A549 (cell line): Measurements from ENCODE around the gene PTPRK.

Experiments used
- CBX2 ChIP-seq: fragments of 200-600 bp; sonication (generic); IDR thresholded peaks from 2 replicates; pipeline ENCODE4 v1.6.1; 2016; ENCODE audit warnings: low read depth, mild to moderate bottlenecking, borderline replicate concordance
- CEBPB ChIP-seq, 2 experiments: fragments of >200 bp in 1 of 2; sonication (Bioruptor Twin) in 1 of 2; formaldehyde crosslinking in 1 of 2; IDR thresholded peaks; 2 replicates each; pipeline ENCODE4 v1.6.1; 2012 to 2016
- EP300 ChIP-seq, 2 experiments: fragments of >200 bp; sonication (Bioruptor Twin); formaldehyde crosslinking; IDR thresholded peaks; 2 replicates in 1 of 2; 3 replicates in 1 of 2; pipeline ENCODE4 v1.6.1; 2016 to 2017
- ESRRA ChIP-seq: fragments of 150-350 bp; IDR thresholded peaks from 2 replicates; pipeline ENCODE4 v1.6.1; 2014; ENCODE audit warnings: mild to moderate bottlenecking, low read length, borderline replicate concordance
- FOSB ChIP-seq: fragments of 250-450 bp; sonication (Bioruptor Pico); IDR thresholded peaks from 2 replicates; pipeline ENCODE4 v1.5.0; 2020; ENCODE audit warnings: mild to moderate bottlenecking, moderate library complexity
- HDAC2 ChIP-seq: fragments of 200-600 bp; sonication (generic); IDR thresholded peaks from 2 replicates; pipeline ENCODE4 v1.6.1; 2016
- HOXA7 ChIP-seq: fragments of 250-450 bp; sonication (Bioruptor Pico); IDR thresholded peaks from 2 replicates; pipeline ENCODE4 v1.5.0; 2020; ENCODE audit warnings: mild to moderate bottlenecking, moderate library complexity
- RAD21 ChIP-seq, 2 experiments: fragments of >200 bp in 1 of 2; sonication (Bioruptor Twin) in 1 of 2; formaldehyde crosslinking in 1 of 2; IDR thresholded peaks in 1 of 2; conservative IDR thresholded peaks in 1 of 2; 2 replicates in 1 of 2; 3 replicates in 1 of 2; pipeline ENCODE4 v1.6.1; 2012 to 2018; ENCODE audit warnings: inconsistent platforms in 1 of 2
- ZFP36 ChIP-seq: fragments of 450-650 bp; IDR thresholded peaks from 2 replicates; pipeline ENCODE4 v1.6.1; 2014; ENCODE audit warnings: borderline replicate concordance; ENCODE audit not compliant: partially characterized antibody
- TF ChIP-seq, protein P1 (sequence below): fragments of >200 bp; sonication (Bioruptor Twin); formaldehyde crosslinking; IDR thresholded peaks from 3 replicates; pipeline ENCODE4 v1.5.1; 2016
- TF ChIP-seq, protein P2 (sequence below): IDR thresholded peaks from 2 replicates; pipeline ENCODE4 v1.6.1; 2012; ENCODE audit warnings: low read depth, borderline replicate concordance
- TF ChIP-seq, protein P3 (sequence below): fragments of 200-600 bp; sonication (generic); IDR thresholded peaks from 2 replicates; pipeline ENCODE4 v1.6.1; 2016; ENCODE audit warnings: antibody characterized with exemption, mild to moderate bottlenecking, moderate library complexity

DNA sequence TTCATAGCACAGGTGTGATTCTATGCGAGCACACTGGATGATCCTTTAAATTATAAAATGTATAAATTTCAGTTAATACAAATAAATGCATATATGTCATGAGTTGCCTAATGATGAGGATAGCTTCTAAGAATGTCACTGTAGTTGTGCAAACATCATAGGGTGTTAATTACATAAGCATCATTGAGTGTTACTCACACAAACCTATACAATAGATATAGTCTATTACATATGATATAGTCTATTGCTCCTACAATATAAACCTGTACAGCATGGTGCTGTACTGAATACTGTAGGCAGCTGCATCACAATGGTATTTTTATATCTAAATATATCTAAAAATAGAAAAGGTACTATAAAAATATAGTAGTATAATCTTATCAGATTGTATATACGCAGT, 159.0 kb downstream of the PTPRK start:
- TF ChIP-seq ESRRA (no peak), EP300 (IDR thresholded peaks at IDR 0.05) (no peak), RAD21 (conservative IDR thresholded peaks at IDR 0.05 in 1 of 2, IDR thresholded peaks at IDR 0.05 in 1 of 2) (no peak), HDAC2 (no peak), CBX2 (no peak), HOXA7 (CRISPR knock-in tag) (no peak), CEBPB (IDR thresholded peaks at IDR 0.05) (no peak), ZFP36 (no peak), FOSB (no peak)
- TF ChIP-seq, protein P1, sequence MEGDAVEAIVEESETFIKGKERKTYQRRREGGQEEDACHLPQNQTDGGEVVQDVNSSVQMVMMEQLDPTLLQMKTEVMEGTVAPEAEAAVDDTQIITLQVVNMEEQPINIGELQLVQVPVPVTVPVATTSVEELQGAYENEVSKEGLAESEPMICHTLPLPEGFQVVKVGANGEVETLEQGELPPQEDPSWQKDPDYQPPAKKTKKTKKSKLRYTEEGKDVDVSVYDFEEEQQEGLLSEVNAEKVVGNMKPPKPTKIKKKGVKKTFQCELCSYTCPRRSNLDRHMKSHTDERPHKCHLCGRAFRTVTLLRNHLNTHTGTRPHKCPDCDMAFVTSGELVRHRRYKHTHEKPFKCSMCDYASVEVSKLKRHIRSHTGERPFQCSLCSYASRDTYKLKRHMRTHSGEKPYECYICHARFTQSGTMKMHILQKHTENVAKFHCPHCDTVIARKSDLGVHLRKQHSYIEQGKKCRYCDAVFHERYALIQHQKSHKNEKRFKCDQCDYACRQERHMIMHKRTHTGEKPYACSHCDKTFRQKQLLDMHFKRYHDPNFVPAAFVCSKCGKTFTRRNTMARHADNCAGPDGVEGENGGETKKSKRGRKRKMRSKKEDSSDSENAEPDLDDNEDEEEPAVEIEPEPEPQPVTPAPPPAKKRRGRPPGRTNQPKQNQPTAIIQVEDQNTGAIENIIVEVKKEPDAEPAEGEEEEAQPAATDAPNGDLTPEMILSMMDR, result no peak
- TF ChIP-seq, protein P2, sequence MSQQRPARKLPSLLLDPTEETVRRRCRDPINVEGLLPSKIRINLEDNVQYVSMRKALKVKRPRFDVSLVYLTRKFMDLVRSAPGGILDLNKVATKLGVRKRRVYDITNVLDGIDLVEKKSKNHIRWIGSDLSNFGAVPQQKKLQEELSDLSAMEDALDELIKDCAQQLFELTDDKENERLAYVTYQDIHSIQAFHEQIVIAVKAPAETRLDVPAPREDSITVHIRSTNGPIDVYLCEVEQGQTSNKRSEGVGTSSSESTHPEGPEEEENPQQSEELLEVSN, result no peak
- TF ChIP-seq, protein P3, sequence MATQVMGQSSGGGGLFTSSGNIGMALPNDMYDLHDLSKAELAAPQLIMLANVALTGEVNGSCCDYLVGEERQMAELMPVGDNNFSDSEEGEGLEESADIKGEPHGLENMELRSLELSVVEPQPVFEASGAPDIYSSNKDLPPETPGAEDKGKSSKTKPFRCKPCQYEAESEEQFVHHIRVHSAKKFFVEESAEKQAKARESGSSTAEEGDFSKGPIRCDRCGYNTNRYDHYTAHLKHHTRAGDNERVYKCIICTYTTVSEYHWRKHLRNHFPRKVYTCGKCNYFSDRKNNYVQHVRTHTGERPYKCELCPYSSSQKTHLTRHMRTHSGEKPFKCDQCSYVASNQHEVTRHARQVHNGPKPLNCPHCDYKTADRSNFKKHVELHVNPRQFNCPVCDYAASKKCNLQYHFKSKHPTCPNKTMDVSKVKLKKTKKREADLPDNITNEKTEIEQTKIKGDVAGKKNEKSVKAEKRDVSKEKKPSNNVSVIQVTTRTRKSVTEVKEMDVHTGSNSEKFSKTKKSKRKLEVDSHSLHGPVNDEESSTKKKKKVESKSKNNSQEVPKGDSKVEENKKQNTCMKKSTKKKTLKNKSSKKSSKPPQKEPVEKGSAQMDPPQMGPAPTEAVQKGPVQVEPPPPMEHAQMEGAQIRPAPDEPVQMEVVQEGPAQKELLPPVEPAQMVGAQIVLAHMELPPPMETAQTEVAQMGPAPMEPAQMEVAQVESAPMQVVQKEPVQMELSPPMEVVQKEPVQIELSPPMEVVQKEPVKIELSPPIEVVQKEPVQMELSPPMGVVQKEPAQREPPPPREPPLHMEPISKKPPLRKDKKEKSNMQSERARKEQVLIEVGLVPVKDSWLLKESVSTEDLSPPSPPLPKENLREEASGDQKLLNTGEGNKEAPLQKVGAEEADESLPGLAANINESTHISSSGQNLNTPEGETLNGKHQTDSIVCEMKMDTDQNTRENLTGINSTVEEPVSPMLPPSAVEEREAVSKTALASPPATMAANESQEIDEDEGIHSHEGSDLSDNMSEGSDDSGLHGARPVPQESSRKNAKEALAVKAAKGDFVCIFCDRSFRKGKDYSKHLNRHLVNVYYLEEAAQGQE, result no peak
